Spleen (tissue), 11 donors: ENCODE data around the gene CACNA2D2. TPM values are rescaled to one million over a fixed set of nuclear protein-coding genes. Genes with fewer than 3 reads are reported as not detected.

Experiments
- DNase-seq: peaks from one replicate; pipeline ENCODE4 v3.0.0-alpha.2; 2020
- H3K27ac ChIP-seq, 8 donors: fragments of 200-600 bp; sonication (generic) in 7 of 8; 1 replicate in 4 of 8; 2 replicates in 4 of 8; pipeline versions ENCODE4 v1.5.0 to v1.8.0; 2016 to 2021; ENCODE audit warnings: inconsistent platforms in 4 of 8, mild to moderate bottlenecking in 4 of 8, moderate library complexity in 1 of 8
- H3K27me3 ChIP-seq, 7 donors: fragments of 200-600 bp; sonication (generic) in 6 of 7; replicated peaks in 1 of 7; 1 replicate in 4 of 7; 2 replicates in 3 of 7; pipeline versions ENCODE4 v1.5.0 to v1.8.0; 2016 to 2021; ENCODE audit warnings: inconsistent platforms in 3 of 7, mild to moderate bottlenecking in 1 of 7
- H3K36me3 ChIP-seq, 6 donors: fragments of 200-600 bp; sonication (generic) in 5 of 6; 1 replicate in 4 of 6; 2 replicates in 2 of 6; pipeline versions ENCODE4 v1.5.0 to v1.8.0; 2016 to 2021; ENCODE audit warnings: inconsistent platforms in 2 of 6
- H3K4me1 ChIP-seq, 6 donors: fragments of 200-600 bp; sonication (generic) in 5 of 6; 1 replicate in 3 of 6; 2 replicates in 3 of 6; pipeline versions ENCODE4 v1.5.0 to v1.8.0; 2016 to 2021; ENCODE audit warnings: inconsistent platforms in 3 of 6
- H3K4me3 ChIP-seq, 8 donors: fragments of 200-600 bp; sonication (generic) in 7 of 8; 1 replicate in 4 of 8; 2 replicates in 4 of 8; pipeline versions ENCODE4 v1.5.0 to v1.8.0; 2016 to 2021; ENCODE audit warnings: inconsistent platforms in 4 of 8, mild to moderate bottlenecking in 4 of 8, moderate library complexity in 2 of 8
- H3K9me3 ChIP-seq, 8 donors: fragments of 200-600 bp; sonication (generic) in 7 of 8; 1 replicate in 4 of 8; 2 replicates in 4 of 8; pipeline versions ENCODE4 v1.5.0 to v1.8.0; 2016 to 2021; ENCODE audit warnings: inconsistent platforms in 4 of 8
- POLR2A ChIP-seq, 3 donors: fragments of 450-650 bp; IDR thresholded peaks; one replicate each; pipeline ENCODE4 v1.5.1; 2017; ENCODE audit warnings: antibody characterized with exemption in 3 of 3, mild to moderate bottlenecking in 1 of 3
- POLR2AphosphoS5 ChIP-seq, 3 donors: sonication (generic); formaldehyde crosslinking; IDR thresholded peaks; one replicate each; pipeline ENCODE4 v1.5.1; 2017; ENCODE audit warnings: antibody characterized with exemption in 3 of 3
- WGBS, 5 donors: extraction: QIAGEN DNeasy Blood & Tissue Kit in 3 of 5; methylation state at CpG; one replicate each; pipeline versions ENCODE4 v1.1.5 to v1.1.7; 2013 to 2018; 5-methylcytosine and 5-hydroxymethylcytosine counted together
- intact Hi-C: fragments of 100-400 bp; cut with DNase I; formaldehyde crosslinking; loops from one replicate; pipeline ENCODE4 v1.15.0; 2023; ENCODE audit warnings: low total_unique reads
- polyA plus RNA-seq, 3 donors: library from polyadenylated mRNA; stranded (reverse); fragments of 200-250 nt; gene quantifications; one replicate each; pipeline ENCODE4 v1.2.1, GENCODE V29; 2013
- total RNA-seq, 7 donors: library from RNA; depleted of rRNA in 3 of 7; stranded (reverse); fragments of >200 nt in 3 of 7; fragmentation: NEBNext Ultra II Directional in 4 of 7; extraction: Animal tissue kit (Norgen Biotek cat#: 25700) in 4 of 7; gene quantifications; one replicate each; pipeline versions ENCODE4 v1.1.0 to v1.2.1, GENCODE V29; 2016 to 2021
- TF ChIP-seq, protein P1 (sequence below), 11 experiments: fragments of 200-600 bp in 7 of 11; fragments of 450-650 bp in 4 of 11; sonication (generic) in 4 of 11; IDR thresholded peaks in 8 of 11; conservative IDR thresholded peaks in 3 of 11; 1 replicate in 7 of 11; 2 replicates in 4 of 11; pipeline versions ENCODE4 v1.4.0 to v1.8.0; 2016 to 2021; ENCODE audit warnings: antibody characterized with exemption in 11 of 11, inconsistent platforms in 4 of 11, mild to moderate bottlenecking in 1 of 11
- donor health status: healthy with polysubstance abuse.
- donor health status: DM: no; HTN: no; CAD: no; lungs with moderate emphysema.
- donor health status: DM: no; HTN: no; CAD: no.
- donor health status: Bipolar disorder and iron deficiency.
- donor health status: healthy.
- donor health status: DM: no; HTN: no; CAD: no.
- donor health status: DM: yes; HTN: yes; CAD: no.

Gene CACNA2D2
- total and polyA plus RNA-seq, 10 donors = 0.24 to 3.2 (median 1.2) TPM

DNA sequence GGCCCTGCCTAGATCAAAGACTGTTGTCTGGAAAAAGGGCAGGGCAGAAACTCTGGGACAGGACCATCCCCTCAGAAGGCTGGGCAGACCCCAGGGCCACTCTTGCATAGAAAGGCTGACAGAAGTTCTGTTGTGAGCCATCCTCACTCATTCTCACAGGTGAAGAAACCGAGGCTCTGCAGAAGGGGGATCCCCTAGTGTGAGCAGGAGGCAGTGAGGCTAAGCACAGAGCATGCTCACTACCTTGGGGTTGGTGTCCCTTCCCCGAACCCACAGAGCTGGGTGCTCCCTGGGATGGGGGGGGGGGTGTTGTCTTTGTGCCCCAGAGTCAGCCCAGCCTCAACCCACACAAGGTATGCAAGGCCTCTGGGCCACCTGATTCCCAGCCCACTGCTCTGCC lies 93.2 kb downstream of the CACNA2D2 start:
- DNase-seq = no peak
- no peaks in the 10 kb centered on the region for H3K9me3 ChIP-seq
- intact Hi-C loops = no loop called here
- WGBS, 5 donors = 63 to 75% (median 67%) methylated on average over 2 of the region's 2 CpGs; no CpG with 5 or more reads in 1 of the 5 donors
- no peak overlapping the region for H3K4me3 ChIP-seq
- no peaks in the 10 kb centered on the region for H3K4me1 ChIP-seq
- H3K36me3 ChIP-seq = no peaks in the 10 kb centered on the region
- TF ChIP-seq POLR2A (IDR thresholded peaks at IDR 0.05) = no peak
- no peak for TF ChIP-seq POLR2AphosphoS5 (IDR thresholded peaks at IDR 0.05)
- TF ChIP-seq, protein P1, sequence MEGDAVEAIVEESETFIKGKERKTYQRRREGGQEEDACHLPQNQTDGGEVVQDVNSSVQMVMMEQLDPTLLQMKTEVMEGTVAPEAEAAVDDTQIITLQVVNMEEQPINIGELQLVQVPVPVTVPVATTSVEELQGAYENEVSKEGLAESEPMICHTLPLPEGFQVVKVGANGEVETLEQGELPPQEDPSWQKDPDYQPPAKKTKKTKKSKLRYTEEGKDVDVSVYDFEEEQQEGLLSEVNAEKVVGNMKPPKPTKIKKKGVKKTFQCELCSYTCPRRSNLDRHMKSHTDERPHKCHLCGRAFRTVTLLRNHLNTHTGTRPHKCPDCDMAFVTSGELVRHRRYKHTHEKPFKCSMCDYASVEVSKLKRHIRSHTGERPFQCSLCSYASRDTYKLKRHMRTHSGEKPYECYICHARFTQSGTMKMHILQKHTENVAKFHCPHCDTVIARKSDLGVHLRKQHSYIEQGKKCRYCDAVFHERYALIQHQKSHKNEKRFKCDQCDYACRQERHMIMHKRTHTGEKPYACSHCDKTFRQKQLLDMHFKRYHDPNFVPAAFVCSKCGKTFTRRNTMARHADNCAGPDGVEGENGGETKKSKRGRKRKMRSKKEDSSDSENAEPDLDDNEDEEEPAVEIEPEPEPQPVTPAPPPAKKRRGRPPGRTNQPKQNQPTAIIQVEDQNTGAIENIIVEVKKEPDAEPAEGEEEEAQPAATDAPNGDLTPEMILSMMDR (IDR thresholded peaks at IDR 0.05 in 8 of 11, conservative IDR thresholded peaks at IDR 0.05 in 3 of 11) = no peak
- H3K27me3 ChIP-seq = no peaks in the 10 kb centered on the region
- H3K27ac ChIP-seq = no peak overlapping the region

DNA sequence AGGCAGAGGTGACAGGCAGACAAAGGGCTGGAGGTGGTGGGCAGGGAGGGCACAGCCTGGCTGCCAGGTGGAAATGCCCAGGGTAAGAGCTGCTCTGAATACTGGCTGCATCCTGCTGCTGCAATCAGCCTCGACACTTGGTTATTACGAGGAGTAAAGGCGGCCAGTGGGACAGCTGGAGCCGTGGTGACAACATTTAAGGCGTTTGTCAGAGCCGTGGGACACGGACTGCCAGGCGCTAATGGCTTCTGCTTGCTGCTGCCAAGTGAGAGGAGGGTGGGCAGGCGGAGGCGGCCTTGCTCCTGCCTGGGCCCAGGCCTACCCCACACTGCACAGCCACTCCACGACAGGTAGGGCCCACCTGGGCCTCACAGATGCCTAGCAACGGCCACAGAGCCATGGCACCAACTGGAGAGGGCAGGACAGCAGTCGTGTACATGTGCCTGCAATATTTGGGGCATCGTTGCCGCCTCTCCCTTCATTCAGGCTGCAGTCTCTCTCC lies 94.9 kb downstream of the CACNA2D2 start:
- no peaks in the 10 kb centered on the region for H3K36me3 ChIP-seq
- TF ChIP-seq POLR2A (IDR thresholded peaks at IDR 0.05) = no peak
- no peak for TF ChIP-seq POLR2AphosphoS5 (IDR thresholded peaks at IDR 0.05)
- TF ChIP-seq, protein P1 (IDR thresholded peaks at IDR 0.05 in 8 of 11, conservative IDR thresholded peaks at IDR 0.05 in 3 of 11) = no peak
- H3K9me3 ChIP-seq = no peaks in the 10 kb centered on the region
- H3K4me3 ChIP-seq = no peak overlapping the region
- no peak overlapping the region for H3K27ac ChIP-seq
- H3K27me3 ChIP-seq = no peaks in the 10 kb centered on the region
- 56 to 80% (median 76%) methylated on average over 13 to 15 of the region's 15 CpGs for WGBS, 5 donors
- no peak for DNase-seq
- no peaks in the 10 kb centered on the region for H3K4me1 ChIP-seq
- intact Hi-C loops = no loop called here

DNA sequence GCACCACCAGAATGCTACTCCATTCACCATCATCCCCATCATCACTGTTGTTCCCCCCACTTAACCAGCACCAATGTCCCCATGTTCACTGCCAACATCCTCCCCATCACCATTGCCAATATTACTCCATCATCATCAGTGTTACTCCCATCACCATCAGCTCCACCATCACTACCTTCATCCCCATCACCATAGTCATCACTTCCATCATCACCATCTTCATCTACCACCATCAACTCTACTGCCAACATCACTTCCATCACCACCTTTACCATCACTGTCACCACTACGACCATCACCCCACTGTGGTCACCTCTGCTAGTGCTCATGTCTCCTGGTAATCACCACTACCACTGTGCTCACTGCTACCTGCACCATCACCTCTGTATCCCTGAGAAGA lies 96.9 kb downstream of the CACNA2D2 start:
- 53 to 63% (median 60%) methylated on average over 1 of the region's 1 CpG for WGBS, 5 donors
- H3K36me3 ChIP-seq = no peaks in the 10 kb centered on the region
- H3K27ac ChIP-seq = no peak overlapping the region
- TF ChIP-seq, protein P1 (IDR thresholded peaks at IDR 0.05 in 8 of 11, conservative IDR thresholded peaks at IDR 0.05 in 3 of 11) = no peak
- TF ChIP-seq POLR2AphosphoS5 (IDR thresholded peaks at IDR 0.05) (no peak), POLR2A (IDR thresholded peaks at IDR 0.05) (no peak)
- no peaks in the 10 kb centered on the region for H3K9me3 ChIP-seq
- DNase-seq = no peak
- H3K4me3 ChIP-seq = no peak overlapping the region
- no peaks in the 10 kb centered on the region for H3K27me3 ChIP-seq
- H3K4me1 ChIP-seq = peaks cover 0 to 11% (median 0%) of the 10 kb centered on the region in 6 donors
- intact Hi-C loops = no loop called here

DNA sequence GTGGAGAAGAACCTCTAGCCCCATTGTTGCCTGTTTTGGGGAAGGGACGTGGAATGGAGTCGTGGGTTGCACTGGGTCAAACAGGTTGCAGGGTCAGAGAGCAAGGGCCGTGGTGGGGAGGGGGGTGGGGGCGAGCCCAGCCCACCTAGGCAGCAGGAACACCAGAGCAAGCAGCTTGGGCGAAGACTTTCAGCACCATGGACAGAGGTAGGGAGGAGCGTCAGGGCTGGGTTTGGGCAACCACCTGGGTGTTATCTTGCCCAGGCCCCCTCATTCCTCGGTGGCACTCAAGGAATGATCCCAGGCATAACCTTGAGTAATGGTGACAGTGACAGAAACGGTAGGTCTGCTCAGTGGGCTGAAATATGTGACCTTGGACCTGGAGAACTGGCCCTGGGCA lies 98.2 kb downstream of the CACNA2D2 start:
- Histone ChIP-seq H3K9me3 (no peaks in the 10 kb centered on the region), H3K36me3 (no peaks in the 10 kb centered on the region), H3K27me3 (no peaks in the 10 kb centered on the region), H3K4me3 (no peak overlapping the region), H3K27ac (no peak overlapping the region), H3K4me1 (peaks cover 0 to 18% (median 0%) of the 10 kb centered on the region in 6 donors)
- DNase-seq = no peak
- intact Hi-C loops = no loop called here
- TF ChIP-seq POLR2A (IDR thresholded peaks at IDR 0.05) = no peak
- WGBS, 5 donors = 28 to 38% (median 35%) methylated on average over 7 to 8 of the region's 8 CpGs
